Keratinocyte (primary cell): ENCODE results near the gene PNRC1. TPM values are rescaled to one million over a fixed set of nuclear protein-coding genes. Genes with fewer than 3 reads are reported as not detected.

Experiments
- DNase-seq: peaks from one replicate; pipeline ENCODE4 v3.0.0-alpha.2; 2011; ENCODE audit warnings: low read depth, missing footprints, low spot score
- FAIRE-seq: peaks from 2 replicates; lab custom pipeline; 2011; peaks lifted over from hg19 to GRCh38; lab: Jason Lieb, UNC
- H2AFZ ChIP-seq: 2 replicates; pipeline ENCODE4 v1.6.0; 2012; ENCODE audit warnings: low read length, control low read depth, inconsistent platforms; ENCODE audit not compliant: control insufficient read depth
- H3K27ac ChIP-seq: 2 replicates; pipeline ENCODE4 v1.5.1; 2011; ENCODE audit warnings: low read length; ENCODE audit not compliant: control insufficient read depth, insufficient read depth
- H3K27me3 ChIP-seq: 3 replicates; pipeline ENCODE4 v1.6.0; 2011; ENCODE audit warnings: low read length; ENCODE audit not compliant: control insufficient read depth, insufficient read depth; ENCODE audit errors: extremely low read depth
- H3K36me3 ChIP-seq, 2 experiments: 2 replicates in 1 of 2; 3 replicates in 1 of 2; pipeline ENCODE4 v1.5.1; 2011; ENCODE audit warnings: low read length in 2 of 2, mild to moderate bottlenecking in 1 of 2; ENCODE audit not compliant: control insufficient read depth in 2 of 2, insufficient read depth in 2 of 2; ENCODE audit errors: extremely low read depth in 1 of 2
- H3K4me1 ChIP-seq: 3 replicates; pipeline ENCODE4 v1.5.1; 2011; ENCODE audit warnings: low read length; ENCODE audit not compliant: control insufficient read depth, insufficient read depth; ENCODE audit errors: extremely low read depth
- H3K4me2 ChIP-seq: 3 replicates; pipeline ENCODE4 v1.6.0; 2011; ENCODE audit warnings: low read depth, low read length; ENCODE audit not compliant: control insufficient read depth, insufficient read depth; ENCODE audit errors: extremely low read depth
- H3K4me3 ChIP-seq, 3 experiments: fragments of 200-600 bp in 1 of 3; sonication (generic) in 1 of 3; 2 replicates in 2 of 3; 3 replicates in 1 of 3; pipeline ENCODE4 v1.5.1; 2011 to 2016; ENCODE audit warnings: low read length in 3 of 3, mild to moderate bottlenecking in 3 of 3, control low read depth in 2 of 3, inconsistent platforms in 1 of 3, low read depth in 1 of 3, mixed read lengths in 1 of 3, mixed run types in 1 of 3, moderate library complexity in 1 of 3; ENCODE audit not compliant: control insufficient read depth in 2 of 3, insufficient read depth in 2 of 3; ENCODE audit errors: extremely low read depth in 1 of 3
- H3K79me2 ChIP-seq: 2 replicates; pipeline ENCODE4 v1.6.0; 2012; ENCODE audit warnings: low read length; ENCODE audit not compliant: control insufficient read depth, insufficient read depth
- H3K9ac ChIP-seq: 3 replicates; pipeline ENCODE4 v1.6.0; 2011; ENCODE audit warnings: low read length; ENCODE audit not compliant: control insufficient read depth, insufficient read depth; ENCODE audit errors: extremely low read depth
- H3K9me1 ChIP-seq: 3 replicates; pipeline ENCODE4 v1.6.0; 2011; ENCODE audit warnings: low read length; ENCODE audit not compliant: control insufficient read depth, insufficient read depth; ENCODE audit errors: extremely low read depth
- H3K9me3 ChIP-seq: 2 replicates; pipeline ENCODE4 v1.5.1; 2012; ENCODE audit warnings: low read depth, low read length; ENCODE audit not compliant: control insufficient read depth
- H4K20me1 ChIP-seq: 3 replicates; pipeline ENCODE4 v1.6.0; 2011; ENCODE audit warnings: low read length; ENCODE audit not compliant: control insufficient read depth, insufficient read depth; ENCODE audit errors: extremely low read depth
- EZH2 ChIP-seq: IDR thresholded peaks from one replicate; pipeline ENCODE4 v1.6.1; 2012; ENCODE audit warnings: inconsistent platforms, mild to moderate bottlenecking, low read length, moderate library complexity
- dilution Hi-C: fragments of 300-500 bp; cut with MboI; formaldehyde crosslinking; loops from one replicate; pipeline ENCODE4 v1.7.0; 2020; ENCODE audit warnings: low sequenced_read_pairs; ENCODE audit not compliant: extremely low pct_ligation_motif_present
- polyA plus RNA-seq, 5 experiments: library from polyadenylated mRNA; depleted of rRNA in 3 of 5; stranded (reverse) in 3 of 5; stranded (forward) in 1 of 5; unstranded in 1 of 5; fragments of >200 nt; gene quantifications; 1 replicate in 1 of 5; 2 replicates in 3 of 5; 3 replicates in 1 of 5; pipeline versions ENCODE4 v1.2.1 to v1.2.3, GENCODE V29; 2011 to 2012; ENCODE audit warnings: missing spikeins in 2 of 5, low read depth in 1 of 5, low replicate concordance in 1 of 5
- TF ChIP-seq, protein P1 (sequence below), 3 experiments: IDR thresholded peaks in 1 of 3; conservative IDR thresholded peaks in 1 of 3; optimal IDR thresholded peaks in 1 of 3; 2 replicates in 2 of 3; 3 replicates in 1 of 3; pipeline versions ENCODE3 to v1.5.1; 2011; ENCODE audit warnings: low read length in 3 of 3, mild to moderate bottlenecking in 3 of 3, moderate library complexity in 2 of 3, control low read depth in 1 of 3, inconsistent platforms in 1 of 3; ENCODE audit not compliant: insufficient read depth in 2 of 3; ENCODE audit errors: extremely low read depth in 1 of 3

Gene PNRC1
- polyA plus RNA-seq, 1 donor (not counting 4 experiments of a cell fraction or from before 2014, with no cell fraction given) = 34.6 TPM

DNA sequence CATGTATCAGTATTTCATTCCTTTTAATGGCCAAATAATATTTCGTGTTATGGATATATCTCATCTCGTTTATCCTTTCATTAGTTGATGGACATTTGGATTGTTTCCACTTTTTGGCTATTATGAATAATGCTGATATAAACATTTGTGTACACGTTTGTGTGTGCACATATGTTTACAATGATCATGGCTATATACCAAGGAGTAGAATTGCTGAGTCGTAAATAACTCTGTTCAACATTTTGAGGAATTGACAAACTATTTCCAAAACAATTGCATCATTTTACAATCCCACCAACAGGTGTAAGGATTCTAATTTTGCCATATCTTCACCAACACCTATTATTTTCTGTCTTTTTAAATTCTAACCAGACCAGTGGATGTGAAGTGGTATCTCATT, 26.3 kb upstream of the PNRC1 start:
- no peak for FAIRE-seq
- Histone ChIP-seq H3K9me1 (no peaks in the 10 kb centered on the region), H3K9me3 (no peaks in the 10 kb centered on the region), H3K4me3 (no peak overlapping the region), H3K4me2 (no peak overlapping the region), H3K79me2 (no peaks in the 10 kb centered on the region), H3K36me3 (no peaks in the 10 kb centered on the region), H3K9ac (no peak overlapping the region), H4K20me1 (no peaks in the 10 kb centered on the region), H3K4me1 (no peaks in the 10 kb centered on the region), H3K27ac (no peak overlapping the region), H2AFZ (no peak overlapping the region), H3K27me3 (no peaks in the 10 kb centered on the region)
- DNase-seq = no peak
- dilution Hi-C loops = no loop called here
- no peak for TF ChIP-seq EZH2
- TF ChIP-seq, protein P1, sequence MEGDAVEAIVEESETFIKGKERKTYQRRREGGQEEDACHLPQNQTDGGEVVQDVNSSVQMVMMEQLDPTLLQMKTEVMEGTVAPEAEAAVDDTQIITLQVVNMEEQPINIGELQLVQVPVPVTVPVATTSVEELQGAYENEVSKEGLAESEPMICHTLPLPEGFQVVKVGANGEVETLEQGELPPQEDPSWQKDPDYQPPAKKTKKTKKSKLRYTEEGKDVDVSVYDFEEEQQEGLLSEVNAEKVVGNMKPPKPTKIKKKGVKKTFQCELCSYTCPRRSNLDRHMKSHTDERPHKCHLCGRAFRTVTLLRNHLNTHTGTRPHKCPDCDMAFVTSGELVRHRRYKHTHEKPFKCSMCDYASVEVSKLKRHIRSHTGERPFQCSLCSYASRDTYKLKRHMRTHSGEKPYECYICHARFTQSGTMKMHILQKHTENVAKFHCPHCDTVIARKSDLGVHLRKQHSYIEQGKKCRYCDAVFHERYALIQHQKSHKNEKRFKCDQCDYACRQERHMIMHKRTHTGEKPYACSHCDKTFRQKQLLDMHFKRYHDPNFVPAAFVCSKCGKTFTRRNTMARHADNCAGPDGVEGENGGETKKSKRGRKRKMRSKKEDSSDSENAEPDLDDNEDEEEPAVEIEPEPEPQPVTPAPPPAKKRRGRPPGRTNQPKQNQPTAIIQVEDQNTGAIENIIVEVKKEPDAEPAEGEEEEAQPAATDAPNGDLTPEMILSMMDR (optimal IDR thresholded peaks at IDR 0.05 in 1 of 3, IDR thresholded peaks at IDR 0.05 in 1 of 3, conservative IDR thresholded peaks at IDR 0.05 in 1 of 3; ENCODE audit: extremely low read depth in 1 of 3, insufficient read depth in 2 of 3, low read length in 3 of 3) = no peak

DNA sequence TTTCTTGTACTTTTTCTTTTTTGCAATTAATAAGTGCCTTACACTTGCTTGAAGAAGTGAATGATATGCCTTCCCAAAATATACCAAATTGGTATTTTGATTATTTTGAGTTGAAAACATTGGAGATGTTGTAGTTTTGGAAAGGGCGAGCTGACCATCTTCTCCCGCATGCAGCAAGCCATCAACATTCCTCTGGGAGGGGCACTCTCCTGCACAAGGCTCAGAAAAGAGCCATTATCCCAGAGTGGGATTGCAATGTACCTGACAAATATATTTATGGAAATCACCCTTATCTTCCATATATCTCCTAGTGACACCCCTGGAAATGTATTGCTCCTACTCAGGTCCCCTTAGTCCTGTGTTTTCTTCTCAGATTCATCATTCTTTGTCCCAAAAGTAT, 22.8 kb upstream of the PNRC1 start:
- H3K4me2 ChIP-seq = no peak overlapping the region
- no peaks in the 10 kb centered on the region for H3K4me1 ChIP-seq
- no peaks in the 10 kb centered on the region for H3K36me3 ChIP-seq
- H3K9me1 ChIP-seq = no peaks in the 10 kb centered on the region
- no peak overlapping the region for H3K27ac ChIP-seq
- H3K79me2 ChIP-seq = no peaks in the 10 kb centered on the region
- TF ChIP-seq, protein P1 (optimal IDR thresholded peaks at IDR 0.05 in 1 of 3, IDR thresholded peaks at IDR 0.05 in 1 of 3, conservative IDR thresholded peaks at IDR 0.05 in 1 of 3; ENCODE audit: extremely low read depth in 1 of 3, insufficient read depth in 2 of 3, low read length in 3 of 3) = no peak
- no peak for TF ChIP-seq EZH2
- no peaks in the 10 kb centered on the region for H4K20me1 ChIP-seq
- H3K4me3 ChIP-seq = no peak overlapping the region
- DNase-seq (no peak), FAIRE-seq (no peak)
- H2AFZ ChIP-seq = no peak overlapping the region
- no peak overlapping the region for H3K9ac ChIP-seq
- H3K9me3 ChIP-seq = no peaks in the 10 kb centered on the region
- dilution Hi-C loops = no loop called here
- no peaks in the 10 kb centered on the region for H3K27me3 ChIP-seq
